PC-9 (cell line): Measurements from ENCODE around the gene PARP2.

Experiments used
- EZH2 ChIP-seq: fragments of 200-600 bp; sonication (generic); IDR thresholded peaks from 2 replicates; pipeline ENCODE4 v1.8.0; 2017; ENCODE audit warnings: antibody characterized with exemption, low read depth
- TF ChIP-seq, protein P1 (sequence below): fragments of 200-600 bp; sonication (generic); conservative IDR thresholded peaks from 2 replicates; pipeline ENCODE4 v1.6.1; 2017; ENCODE audit warnings: mixed run types, antibody characterized with exemption, mild to moderate bottlenecking, moderate library complexity

DNA sequence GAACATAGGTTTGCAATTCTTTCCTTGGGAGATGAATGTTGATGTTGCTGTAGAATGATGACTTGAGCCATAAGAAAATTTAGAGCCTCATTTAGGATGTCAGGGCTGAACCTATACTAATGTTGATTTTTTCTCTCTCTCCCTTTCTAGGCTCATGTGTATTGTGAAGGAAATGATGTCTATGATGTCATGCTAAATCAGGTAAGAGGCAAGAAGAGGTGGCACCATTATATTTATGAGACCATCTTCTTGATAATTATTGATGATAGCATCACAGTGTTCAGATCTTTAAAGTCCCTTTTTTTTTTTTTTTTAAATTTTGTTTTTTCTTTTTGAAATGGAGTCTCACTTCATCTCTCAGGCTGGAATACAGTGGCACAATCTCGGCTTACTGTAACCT, 3.3 kb downstream of the PARP2 start:
- TF ChIP-seq, protein P1, sequence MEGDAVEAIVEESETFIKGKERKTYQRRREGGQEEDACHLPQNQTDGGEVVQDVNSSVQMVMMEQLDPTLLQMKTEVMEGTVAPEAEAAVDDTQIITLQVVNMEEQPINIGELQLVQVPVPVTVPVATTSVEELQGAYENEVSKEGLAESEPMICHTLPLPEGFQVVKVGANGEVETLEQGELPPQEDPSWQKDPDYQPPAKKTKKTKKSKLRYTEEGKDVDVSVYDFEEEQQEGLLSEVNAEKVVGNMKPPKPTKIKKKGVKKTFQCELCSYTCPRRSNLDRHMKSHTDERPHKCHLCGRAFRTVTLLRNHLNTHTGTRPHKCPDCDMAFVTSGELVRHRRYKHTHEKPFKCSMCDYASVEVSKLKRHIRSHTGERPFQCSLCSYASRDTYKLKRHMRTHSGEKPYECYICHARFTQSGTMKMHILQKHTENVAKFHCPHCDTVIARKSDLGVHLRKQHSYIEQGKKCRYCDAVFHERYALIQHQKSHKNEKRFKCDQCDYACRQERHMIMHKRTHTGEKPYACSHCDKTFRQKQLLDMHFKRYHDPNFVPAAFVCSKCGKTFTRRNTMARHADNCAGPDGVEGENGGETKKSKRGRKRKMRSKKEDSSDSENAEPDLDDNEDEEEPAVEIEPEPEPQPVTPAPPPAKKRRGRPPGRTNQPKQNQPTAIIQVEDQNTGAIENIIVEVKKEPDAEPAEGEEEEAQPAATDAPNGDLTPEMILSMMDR = no peak
- TF ChIP-seq EZH2 = no peak
